Mesenchymal stem cell (in vitro differentiated cells and primary cell): ENCODE data around the gene REXO5.

Experiments used
- DNase-seq: peaks from one replicate; pipeline ENCODE4 v3.0.0-alpha.2; 2013
- H2AFZ ChIP-seq: one replicate; pipeline ENCODE4 v1.6.1; 2013; ENCODE audit warnings: low read depth, mild to moderate bottlenecking, control low read depth, inconsistent platforms, low read length, moderate library complexity
- H2AK5ac ChIP-seq: 2 replicates; pipeline ENCODE4 v1.6.1; 2013; ENCODE audit warnings: low read length, moderate library complexity, mild to moderate bottlenecking, inconsistent platforms; ENCODE audit not compliant: severe bottlenecking
- H2BK120ac ChIP-seq: one replicate; pipeline ENCODE4 v1.6.1; 2013; ENCODE audit warnings: low read depth, mild to moderate bottlenecking, inconsistent platforms, low read length, moderate library complexity
- H2BK12ac ChIP-seq, 2 experiments: one replicate each; pipeline ENCODE4 v1.6.1; 2013; ENCODE audit warnings: inconsistent platforms in 2 of 2, low read length in 2 of 2, mild to moderate bottlenecking in 2 of 2, moderate library complexity in 2 of 2, control low read depth in 1 of 2
- H2BK15ac ChIP-seq: one replicate; pipeline ENCODE4 v1.6.1; 2013; ENCODE audit warnings: mild to moderate bottlenecking, low read depth, inconsistent platforms; ENCODE audit not compliant: poor library complexity, severe bottlenecking
- H2BK5ac ChIP-seq: 2 replicates; pipeline ENCODE4 v1.6.1; 2013; ENCODE audit warnings: low read depth, mild to moderate bottlenecking, low read length, control low read depth, inconsistent platforms; ENCODE audit not compliant: poor library complexity, severe bottlenecking
- H3K14ac ChIP-seq, 2 experiments: one replicate each; pipeline ENCODE4 v1.6.1; 2013; ENCODE audit warnings: inconsistent platforms in 2 of 2, low read length in 2 of 2, control low read depth in 1 of 2, mild to moderate bottlenecking in 1 of 2, moderate library complexity in 1 of 2
- H3K18ac ChIP-seq, 2 experiments: one replicate each; pipeline ENCODE4 v1.6.1; 2013; ENCODE audit warnings: inconsistent platforms in 2 of 2, low read length in 2 of 2, control low read depth in 1 of 2, low read depth in 1 of 2, mild to moderate bottlenecking in 1 of 2
- H3K23ac ChIP-seq, 2 experiments: one replicate each; pipeline ENCODE4 v1.6.1; 2013; ENCODE audit warnings: inconsistent platforms in 2 of 2, low read length in 2 of 2, mild to moderate bottlenecking in 2 of 2, moderate library complexity in 2 of 2, control low read depth in 1 of 2
- H3K27ac ChIP-seq: 2 replicates; pipeline ENCODE4 v1.5.1; 2013; ENCODE audit warnings: mild to moderate bottlenecking, moderate library complexity, low read length, control low read depth, inconsistent platforms; ENCODE audit not compliant: poor library complexity, severe bottlenecking
- H3K27me3 ChIP-seq, 2 experiments: 2 replicates each; pipeline versions ENCODE4 v1.6.1 to v1.7.0; 2013; ENCODE audit warnings: low read length in 2 of 2, mild to moderate bottlenecking in 2 of 2, moderate library complexity in 2 of 2, control low read depth in 1 of 2, inconsistent platforms in 1 of 2; ENCODE audit not compliant: control insufficient read depth in 1 of 2, insufficient read depth in 1 of 2
- H3K36me3 ChIP-seq, 2 experiments: 2 replicates each; pipeline versions ENCODE4 v1.6.1 to v1.7.0; 2013; ENCODE audit warnings: low read length in 2 of 2, control low read depth in 1 of 2, inconsistent platforms in 1 of 2, low read depth in 1 of 2, mild to moderate bottlenecking in 1 of 2; ENCODE audit not compliant: insufficient read depth in 2 of 2, control insufficient read depth in 1 of 2
- H3K4ac ChIP-seq, 2 experiments: one replicate each; pipeline ENCODE4 v1.6.1; 2013; ENCODE audit warnings: inconsistent platforms in 2 of 2, low read length in 2 of 2, mild to moderate bottlenecking in 2 of 2, moderate library complexity in 2 of 2, control low read depth in 1 of 2, low read depth in 1 of 2
- H3K4me1 ChIP-seq: 2 replicates; pipeline ENCODE4 v1.6.1; 2013; ENCODE audit warnings: low read depth, low read length, control low read depth; ENCODE audit not compliant: control insufficient read depth, insufficient read depth
- H3K4me2 ChIP-seq: 2 replicates; pipeline ENCODE4 v1.6.1; 2013; ENCODE audit warnings: low read length, mild to moderate bottlenecking, inconsistent platforms; ENCODE audit not compliant: poor library complexity, severe bottlenecking
- H3K4me3 ChIP-seq, 2 experiments: 2 replicates each; pipeline versions ENCODE4 v1.5.1 to v1.7.0; 2013; ENCODE audit warnings: low read length in 2 of 2, mild to moderate bottlenecking in 2 of 2, control low read depth in 1 of 2, low read depth in 1 of 2; ENCODE audit not compliant: insufficient read depth in 1 of 2
- H3K79me1 ChIP-seq: replicated peaks from 2 replicates; pipeline ENCODE4 v1.6.1; 2013; ENCODE audit warnings: mild to moderate bottlenecking, control low read depth, low read length, inconsistent platforms; ENCODE audit not compliant: poor library complexity, severe bottlenecking
- H3K9ac ChIP-seq: 2 replicates; pipeline ENCODE4 v1.7.0; 2013; ENCODE audit warnings: mild to moderate bottlenecking, low read length, moderate library complexity
- H3K9me3 ChIP-seq: 2 replicates; pipeline ENCODE4 v1.7.0; 2013; ENCODE audit warnings: mild to moderate bottlenecking, low read length; ENCODE audit not compliant: control insufficient read depth
- H4K8ac ChIP-seq: one replicate; pipeline ENCODE4 v1.6.1; 2013; ENCODE audit warnings: inconsistent platforms, mild to moderate bottlenecking, low read length, moderate library complexity
- H4K91ac ChIP-seq: one replicate; pipeline ENCODE4 v1.6.1; 2013; ENCODE audit warnings: mild to moderate bottlenecking, low read length, inconsistent platforms
- WGBS: methylation state at CpG from one replicate; pipeline ENCODE4 v1.1.7; 2013; ENCODE audit warnings: mixed read lengths; 5-methylcytosine and 5-hydroxymethylcytosine counted together

The REXO5 gene

GRCh38 chr16:20846551-20846950 is 40.2 kb downstream of the REXO5 start:
- Histone ChIP-seq H3K27ac (no peak overlapping the region), H3K4ac (no peak overlapping the region), H3K79me1 (peaks cover 1% of the 10 kb centered on the region)

GRCh38 chr16:20847550-20847949 is 41.2 kb downstream of the REXO5 start:
- no peak overlapping the region for H4K8ac ChIP-seq
- H3K14ac ChIP-seq: no peak overlapping the region
- no peak overlapping the region for H3K4me2 ChIP-seq
- no peak overlapping the region for H3K4me3 ChIP-seq
- H3K79me1 ChIP-seq: peaks cover 1% of the 10 kb centered on the region
- no peak for DNase-seq
- H3K4me1 ChIP-seq: peaks cover 4% of the 10 kb centered on the region
- no peak overlapping the region for H3K4ac ChIP-seq
- no peak overlapping the region for H3K27ac ChIP-seq
- no peak overlapping the region for H3K23ac ChIP-seq
- no peak overlapping the region for H2AFZ ChIP-seq
- no peak overlapping the region for H4K91ac ChIP-seq
- H3K9ac ChIP-seq: no peak overlapping the region
- 100% methylated on average over 1 of the region's 2 CpGs for whole genome bisulfite sequencing
- H3K36me3 ChIP-seq: peaks cover 2 to 51% of the 10 kb centered on the region in 2 experiments
- no peak overlapping the region for H3K18ac ChIP-seq
- no peaks in the 10 kb centered on the region for H3K27me3 ChIP-seq
- no peaks in the 10 kb centered on the region for H3K9me3 ChIP-seq
- H2AK5ac ChIP-seq: no peak overlapping the region
- no peak overlapping the region for H2BK12ac ChIP-seq
- H2BK120ac ChIP-seq: no peak overlapping the region
- H2BK5ac ChIP-seq: no peak overlapping the region
- H2BK15ac ChIP-seq: no peak overlapping the region

More at GRCh38 chr16:20846551-20846950, 40.2 kb downstream of the REXO5 start:
- Histone ChIP-seq H3K27me3 (no peaks in the 10 kb centered on the region), H3K14ac (no peak overlapping the region), H2AFZ (no peak overlapping the region), H3K9me3 (no peaks in the 10 kb centered on the region), H2BK15ac (no peak overlapping the region), H2BK12ac (no peak overlapping the region), H3K9ac (no peak overlapping the region), H3K23ac (no peak overlapping the region), H4K91ac (no peak overlapping the region), H2BK5ac (no peak overlapping the region), H3K4me3 (no peak overlapping the region), H2BK120ac (no peak overlapping the region), H3K4me1 (peaks cover 3% of the 10 kb centered on the region), H2AK5ac (no peak overlapping the region), H4K8ac (no peak overlapping the region), H3K18ac (no peak overlapping the region), H3K36me3 (peaks cover 2 to 51% of the 10 kb centered on the region in 2 experiments), H3K4me2 (no peak overlapping the region)
- DNase-seq: no peak

DNA sequence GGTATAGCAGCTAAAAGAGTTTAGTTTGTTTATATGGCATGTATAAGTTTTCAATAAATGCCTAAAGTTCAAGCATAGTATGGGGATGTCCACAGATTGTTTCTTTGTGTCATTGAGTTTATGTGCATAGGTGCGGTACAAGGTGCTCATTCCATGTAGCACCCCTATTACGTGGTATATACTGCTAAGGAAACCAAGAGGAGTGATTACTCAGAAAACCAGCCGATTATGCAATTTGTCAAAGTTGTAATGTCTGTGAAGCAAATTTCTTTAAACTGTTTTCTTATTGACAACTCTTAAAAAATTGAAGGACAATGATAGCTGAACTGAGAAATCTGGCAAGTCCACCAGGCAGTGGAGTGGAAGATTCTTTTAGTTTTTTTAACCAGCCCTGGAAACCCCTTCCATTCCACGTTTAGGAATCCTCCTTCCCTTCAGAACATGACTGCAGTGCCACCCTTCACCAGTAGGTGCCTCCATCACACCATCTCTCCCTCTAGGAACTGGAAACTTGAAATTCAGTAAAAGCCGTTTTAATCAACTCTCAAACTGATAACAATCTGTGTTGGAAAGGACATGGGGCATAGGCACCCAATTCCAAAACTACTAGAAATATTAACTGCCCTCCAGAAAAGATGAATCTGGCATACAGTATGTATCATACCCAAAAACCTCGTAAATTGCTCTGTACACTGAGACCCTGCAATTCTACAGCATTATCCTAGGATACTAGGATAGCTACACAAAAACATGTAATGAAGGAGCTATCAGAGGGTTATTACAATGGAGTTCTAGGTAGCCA is 43.5 kb downstream of the REXO5 start:
- peak overlapping the region; percentile 82 for H3K9ac ChIP-seq

DNA sequence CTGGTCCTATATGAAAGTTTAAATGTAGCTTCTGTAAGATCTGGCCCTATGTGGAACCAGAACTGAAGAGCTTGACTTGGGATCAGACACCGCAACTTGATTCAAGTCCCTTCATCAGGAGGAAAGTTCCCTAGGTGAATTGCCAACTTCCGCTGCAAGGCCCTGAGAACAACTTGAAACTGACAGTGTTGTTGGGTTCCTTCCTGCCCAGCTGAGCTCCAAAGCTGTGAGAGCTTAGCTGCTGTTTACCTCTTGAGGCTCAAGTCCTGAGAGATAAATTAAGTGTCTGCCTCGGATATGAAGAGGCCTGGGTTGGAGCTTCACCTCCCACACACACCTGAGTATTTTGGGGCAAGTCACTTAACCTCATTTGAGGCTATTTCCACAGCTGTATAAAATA is 44.7 kb downstream of the REXO5 start:
- H3K14ac ChIP-seq: no peak overlapping the region
- H4K91ac ChIP-seq: peak overlapping the region; percentile 11
- peak overlapping the region; percentile 82 for H3K9ac ChIP-seq
- peak overlapping the region in 1 of 2 experiments; percentile 59 for H2BK12ac ChIP-seq
- H3K4me3 ChIP-seq: no peak overlapping the region
- no peak overlapping the region for H3K4ac ChIP-seq
- no peak overlapping the region for H3K4me2 ChIP-seq
- no peak overlapping the region for H2BK120ac ChIP-seq
- WGBS: 97% methylated on average over 2 of the region's 3 CpGs
- no peak overlapping the region for H3K23ac ChIP-seq
- peak; percentile 28 for DNase-seq
- H3K18ac ChIP-seq: no peak overlapping the region
- H2BK5ac ChIP-seq: no peak overlapping the region
- peak overlapping the region; percentile 19 for H4K8ac ChIP-seq
- no peaks in the 10 kb centered on the region for H3K27me3 ChIP-seq
- no peak overlapping the region for H2BK15ac ChIP-seq
- H3K79me1 ChIP-seq: peaks cover 28% of the 10 kb centered on the region
- no peak overlapping the region for H2AFZ ChIP-seq
- peaks cover 4 to 66% of the 10 kb centered on the region in 2 experiments for H3K36me3 ChIP-seq
- H3K9me3 ChIP-seq: no peaks in the 10 kb centered on the region
- peak overlapping the region; percentile 24 for H3K27ac ChIP-seq
- peaks cover 4% of the 10 kb centered on the region for H3K4me1 ChIP-seq
- peak overlapping the region; percentile 81 for H2AK5ac ChIP-seq

More for the DNA sequence above, 43.5 kb downstream of the REXO5 start:
- Histone ChIP-seq H3K14ac (no peak overlapping the region), H3K23ac (no peak overlapping the region), H2BK120ac (no peak overlapping the region), H2BK12ac (no peak overlapping the region), H3K9me3 (no peaks in the 10 kb centered on the region), H2BK15ac (no peak overlapping the region), H3K27me3 (no peaks in the 10 kb centered on the region), H3K79me1 (peaks cover 18% of the 10 kb centered on the region), H3K4me2 (no peak overlapping the region), H3K36me3 (peaks cover 2 to 65% of the 10 kb centered on the region in 2 experiments), H2AK5ac (no peak overlapping the region), H2BK5ac (no peak overlapping the region), H3K4me1 (peaks cover 4% of the 10 kb centered on the region), H4K8ac (no peak overlapping the region), H3K4me3 (no peak overlapping the region), H4K91ac (no peak overlapping the region), H3K4ac (no peak overlapping the region), H3K18ac (no peak overlapping the region), H2AFZ (no peak overlapping the region), H3K27ac (no peak overlapping the region)
- 61% methylated on average over 6 of the region's 6 CpGs for WGBS
- peak; percentile 73 for DNase-seq
